MM.1S (cell line): ENCODE data around the gene SMOC1.

Experiments used
- CTCF ChIP-seq: fragments of 300-600 bp; sonication (generic); IDR thresholded peaks from 2 replicates; pipeline ENCODE4 v1.5.1; 2016; ENCODE audit warnings: antibody characterized with exemption, low read length, mixed read lengths
- EZH2 ChIP-seq: fragments of 300-600 bp; sonication (generic); optimal IDR thresholded peaks from 2 replicates; pipeline ENCODE3; 2017; ENCODE audit warnings: low read depth, mild to moderate bottlenecking, antibody characterized with exemption, low read length, mixed read lengths

GRCh38 chr14:69994002-69994401, 114.8 kb downstream of the SMOC1 start:
- TF ChIP-seq CTCF (no peak), EZH2 (no peak)
